Suprapubic skin (tissue), 4 donors: Measurements from ENCODE around the gene XXYLT1. TPM values are rescaled to one million over a fixed set of nuclear protein-coding genes. Genes with fewer than 3 reads are reported as not detected.
"Not testable (repeated sequence)": the region's sequence is repeated elsewhere in the genome, so short reads cannot be mapped to it uniquely, and the experiment has no call there.

Experiments used
- DNase-seq, 2 donors: peaks; one replicate each; pipeline ENCODE4 v3.0.0-alpha.2; 2019; ENCODE audit warnings: low spot score in 2 of 2
- H3K27ac ChIP-seq: fragments of 200-600 bp; sonication (generic); one replicate; pipeline ENCODE4 v1.5.1; 2019
- H3K27me3 ChIP-seq: fragments of 200-600 bp; sonication (generic); one replicate; pipeline ENCODE4 v1.5.1; 2019
- H3K36me3 ChIP-seq: fragments of 200-600 bp; sonication (generic); one replicate; pipeline ENCODE4 v1.5.1; 2019
- H3K4me1 ChIP-seq: fragments of 200-600 bp; sonication (generic); one replicate; pipeline ENCODE4 v1.5.1; 2019
- H3K4me3 ChIP-seq: fragments of 200-600 bp; sonication (generic); one replicate; pipeline ENCODE4 v1.5.1; 2019; ENCODE audit warnings: mild to moderate bottlenecking
- H3K9me3 ChIP-seq: fragments of 200-600 bp; sonication (generic); one replicate; pipeline ENCODE4 v1.5.1; 2019
- CTCF ChIP-seq, 2 donors: fragments of 200-600 bp in 1 of 2; fragments of 450-650 bp in 1 of 2; sonication (generic) in 1 of 2; IDR thresholded peaks; one replicate each; pipeline ENCODE4 v1.5.1; 2016 to 2019; ENCODE audit warnings: antibody characterized with exemption in 2 of 2, mild to moderate bottlenecking in 1 of 2, moderate library complexity in 1 of 2
- EP300 ChIP-seq: sonication (generic); formaldehyde crosslinking; IDR thresholded peaks from one replicate; pipeline ENCODE4 v1.6.1; 2017; ENCODE audit warnings: antibody characterized with exemption
- POLR2A ChIP-seq, 2 donors: fragments of 450-650 bp; IDR thresholded peaks; one replicate each; pipeline ENCODE4 v1.6.1; 2017; ENCODE audit warnings: antibody characterized with exemption in 2 of 2, mild to moderate bottlenecking in 2 of 2, moderate library complexity in 2 of 2
- POLR2AphosphoS5 ChIP-seq, 3 donors: sonication (generic); formaldehyde crosslinking; IDR thresholded peaks; one replicate each; pipeline ENCODE4 v1.6.1; 2017; ENCODE audit warnings: antibody characterized with exemption in 3 of 3
- WGBS: methylation state at CpG from one replicate; pipeline ENCODE4 v1.1.5; 2018; 5-methylcytosine and 5-hydroxymethylcytosine counted together
- total RNA-seq, 4 donors: library from RNA; depleted of rRNA; stranded (reverse); fragments of >200 nt; gene quantifications; one replicate each; pipeline ENCODE4 v1.1.0, GENCODE V29; 2016

XXYLT1 gene
- total RNA-seq, 4 donors from 2014 or later, result 8.0 to 19.4 (median 13.2) TPM

GRCh38 chr3:195188426-195188927 is 82.5 kb downstream of the XXYLT1 start:
- H3K4me1 ChIP-seq, result peaks cover 41% of the 10 kb centered on the region
- TF ChIP-seq CTCF (IDR thresholded peaks at IDR 0.05) (no peak), POLR2A (IDR thresholded peaks at IDR 0.05) (no peak), POLR2AphosphoS5 (IDR thresholded peaks at IDR 0.05) (no peak), EP300 (no peak)
- H3K27me3 ChIP-seq, result no peaks in the 10 kb centered on the region
- WGBS, result 98% methylated on average over 3 of the region's 3 CpGs
- H3K36me3 ChIP-seq, result no peaks in the 10 kb centered on the region
- H3K9me3 ChIP-seq, result no peaks in the 10 kb centered on the region
- no peak overlapping the region for H3K27ac ChIP-seq
- no peak overlapping the region for H3K4me3 ChIP-seq
- peak in 1 of 2 donors; percentile 34 for DNase-seq

- Histone ChIP-seq H3K9me3 (no peaks in the 10 kb centered on the region), H3K4me3 (no peak overlapping the region), H3K4me1 (peaks cover 41% of the 10 kb centered on the region), H3K36me3 (no peaks in the 10 kb centered on the region), H3K27ac (no peak overlapping the region), H3K27me3 (no peaks in the 10 kb centered on the region)
- no peak for DNase-seq
- TF ChIP-seq CTCF (IDR thresholded peaks at IDR 0.05), result no peak
- no peak for TF ChIP-seq POLR2AphosphoS5 (IDR thresholded peaks at IDR 0.05)
- TF ChIP-seq EP300, result no peak
- no peak for TF ChIP-seq POLR2A (IDR thresholded peaks at IDR 0.05)
- WGBS, result 20% methylated on average over 5 of the region's 5 CpGs
Measured at GRCh38 chr3:195187609-195188425, 83.1 kb downstream of the XXYLT1 start.

- 95% methylated on average over 6 of the region's 6 CpGs for WGBS
- peaks cover 51% of the 10 kb centered on the region for H3K4me1 ChIP-seq
- not testable (repeated sequence) for H3K27ac ChIP-seq, DNase-seq, H3K9me3 ChIP-seq, H3K36me3 ChIP-seq, H3K27me3 ChIP-seq, H3K4me3 ChIP-seq
Measured at GRCh38 chr3:195186710-195187047, 84.3 kb downstream of the XXYLT1 start.

- H3K27ac ChIP-seq, result no peak overlapping the region
- H3K9me3 ChIP-seq, result no peaks in the 10 kb centered on the region
- peaks cover 51% of the 10 kb centered on the region for H3K4me1 ChIP-seq
- TF ChIP-seq POLR2A (IDR thresholded peaks at IDR 0.05) (no peak), EP300 (no peak)
- DNase-seq, result no peak
- no peaks in the 10 kb centered on the region for H3K27me3 ChIP-seq
- no peaks in the 10 kb centered on the region for H3K36me3 ChIP-seq
- 91% methylated on average over 9 of the region's 9 CpGs for WGBS
- no peak overlapping the region for H3K4me3 ChIP-seq
Measured at GRCh38 chr3:195186041-195186709, 84.8 kb downstream of the XXYLT1 start.

- TF ChIP-seq POLR2AphosphoS5 (IDR thresholded peaks at IDR 0.05) (no peak), CTCF (IDR thresholded peaks at IDR 0.05) (no peak), EP300 (no peak), POLR2A (IDR thresholded peaks at IDR 0.05) (no peak)
- Histone ChIP-seq H3K36me3 (no peaks in the 10 kb centered on the region), H3K27me3 (no peaks in the 10 kb centered on the region), H3K4me1 (peaks cover 51% of the 10 kb centered on the region), H3K4me3 (no peak overlapping the region), H3K27ac (no peak overlapping the region), H3K9me3 (no peaks in the 10 kb centered on the region)
- DNase-seq, result no peak
- 76% methylated on average over 4 of the region's 4 CpGs for WGBS
Measured at GRCh38 chr3:195185583-195185982, 85.4 kb downstream of the XXYLT1 start.

GRCh38 chr3:195184716-195185421 is 86.1 kb downstream of the XXYLT1 start:
- Histone ChIP-seq H3K27me3 (no peaks in the 10 kb centered on the region), H3K4me3 (no peak overlapping the region), H3K36me3 (no peaks in the 10 kb centered on the region), H3K27ac (no peak overlapping the region), H3K4me1 (peaks cover 51% of the 10 kb centered on the region), H3K9me3 (no peaks in the 10 kb centered on the region)
- 73% methylated on average over 3 of the region's 3 CpGs for WGBS
- no peak for DNase-seq
- TF ChIP-seq CTCF (IDR thresholded peaks at IDR 0.05) (no peak), POLR2A (IDR thresholded peaks at IDR 0.05) (no peak), POLR2AphosphoS5 (IDR thresholded peaks at IDR 0.05) (no peak), EP300 (no peak)
